Measurements from ENCODE around the gene PPT1.

Gene PPT1

GRCh38 chr1:40030528-40031135 is 66.4 kb downstream of the PPT1 start:
- no peak for DNase-seq (ENCODE audit: low read depth in 2 of 2)

- no peak for DNase-seq (ENCODE audit: low read depth in 2 of 2)
Observed at GRCh38 chr1:40029608-40030007, 67.4 kb downstream of the PPT1 start.

GRCh38 chr1:40027647-40028046 is 69.4 kb downstream of the PPT1 start:
- no peak for DNase-seq (ENCODE audit: low read depth in 2 of 2)

GRCh38 chr1:40024671-40025070 is 72.4 kb downstream of the PPT1 start:
- DNase-seq (ENCODE audit: low read depth in 2 of 2): no peak

GRCh38 chr1:40023379-40023944 is 73.6 kb downstream of the PPT1 start:
- no peak for DNase-seq (ENCODE audit: low read depth in 2 of 2)

Data from stimulated activated CD4-positive, alpha-beta T cell treated with anti-CD3 and anti-CD28 coated beads, Interleukin-12 subunit alpha, Interleukin-12 subunit beta, amount 100 ng/mL, for 24 hours (primary cell).